ENCODE results near the gene INPP5F.

INPP5F gene

GRCh38 chr10:119754936-119755335 lies 29.1 kb downstream of the INPP5F start:
- ATAC-seq, result no peak
- no peak for TF ChIP-seq TCF4 (CRISPR knock-in tag; IDR thresholded peaks at IDR 0.05; ENCODE audit: borderline replicate concordance)
- TF ChIP-seq CSDC2 (CRISPR knock-in tag; IDR thresholded peaks at IDR 0.05), result no peak
- no peak for TF ChIP-seq RARB (CRISPR knock-in tag; IDR thresholded peaks at IDR 0.05)
- TF ChIP-seq ARNTL (CRISPR knock-in tag; IDR thresholded peaks at IDR 0.05; ENCODE audit: borderline replicate concordance, low read depth), result no peak
- no peak for TF ChIP-seq POU6F1 (CRISPR knock-in tag; IDR thresholded peaks at IDR 0.05; ENCODE audit: borderline replicate concordance, low read depth)
- TF ChIP-seq SNAI2 (CRISPR knock-in tag; IDR thresholded peaks at IDR 0.05), result no peak
- no peak for TF ChIP-seq ZNF8 (CRISPR knock-in tag; IDR thresholded peaks at IDR 0.05)

GRCh38 chr10:119755446-119755845 lies 29.6 kb downstream of the INPP5F start:
- TF ChIP-seq BACH2 (CRISPR knock-in tag; IDR thresholded peaks at IDR 0.05; ENCODE audit: borderline replicate concordance) (no peak), OSR1 (CRISPR knock-in tag; IDR thresholded peaks at IDR 0.05) (no peak), CSRNP3 (CRISPR knock-in tag; IDR thresholded peaks at IDR 0.05) (no peak), CREB5 (CRISPR knock-in tag; IDR thresholded peaks at IDR 0.05; ENCODE audit: low read depth) (no peak), ZFP3 (CRISPR knock-in tag; IDR thresholded peaks at IDR 0.05) (no peak)
- ATAC-seq, result no peak

- no peak for ATAC-seq
- TF ChIP-seq ESRRG (CRISPR knock-in tag; IDR thresholded peaks at IDR 0.05) (no peak), ISL1 (CRISPR knock-in tag; IDR thresholded peaks at IDR 0.05) (peak; percentile 95), TCF4 (CRISPR knock-in tag; IDR thresholded peaks at IDR 0.05; ENCODE audit: borderline replicate concordance) (peak; percentile 58; the same call in 1 of the 2 replicates), CSRNP3 (CRISPR knock-in tag; IDR thresholded peaks at IDR 0.05) (peak; percentile 35; the same call in 1 of the 2 replicates), TOX (CRISPR knock-in tag; IDR thresholded peaks at IDR 0.05; ENCODE audit: borderline replicate concordance) (no peak), TSHZ2 (CRISPR knock-in tag; IDR thresholded peaks at IDR 0.05) (no peak), ZNF565 (CRISPR knock-in tag; conservative IDR thresholded peaks at IDR 0.05; ENCODE audit: low read depth) (no peak), CREB5 (CRISPR knock-in tag; IDR thresholded peaks at IDR 0.05; ENCODE audit: low read depth) (no peak; the same call in 1 of the 2 replicates), ZFP30 (CRISPR knock-in tag; IDR thresholded peaks at IDR 0.05) (no peak), SNAI2 (CRISPR knock-in tag; IDR thresholded peaks at IDR 0.05) (no peak), ZNF70 (CRISPR knock-in tag; IDR thresholded peaks at IDR 0.05) (no peak), OSR1 (CRISPR knock-in tag; IDR thresholded peaks at IDR 0.05) (no peak), POU6F1 (CRISPR knock-in tag; IDR thresholded peaks at IDR 0.05; ENCODE audit: borderline replicate concordance, low read depth) (no peak), PATZ1 (CRISPR knock-in tag; IDR thresholded peaks at IDR 0.05; ENCODE audit: borderline replicate concordance) (no peak), RARB (CRISPR knock-in tag; IDR thresholded peaks at IDR 0.05) (no peak), ARNTL (CRISPR knock-in tag; IDR thresholded peaks at IDR 0.05; ENCODE audit: borderline replicate concordance, low read depth) (no peak), ZNF8 (CRISPR knock-in tag; IDR thresholded peaks at IDR 0.05) (no peak), ZFP3 (CRISPR knock-in tag; IDR thresholded peaks at IDR 0.05) (no peak), BACH2 (CRISPR knock-in tag; IDR thresholded peaks at IDR 0.05; ENCODE audit: borderline replicate concordance) (no peak), CSDC2 (CRISPR knock-in tag; IDR thresholded peaks at IDR 0.05) (no peak), PPARA (CRISPR knock-in tag; IDR thresholded peaks at IDR 0.05; ENCODE audit: borderline replicate concordance) (no peak), ZC3H10 (CRISPR knock-in tag; IDR thresholded peaks at IDR 0.05) (no peak)
Observed at GRCh38 chr10:119758448-119759195, 32.8 kb downstream of the INPP5F start.

Data from SK-N-SH treated with all-trans-retinoic acid at 6 μM for 48 hours (cell line).